Pancreas (tissue), 10 donors: ENCODE measurements around the gene CTSE. TPM values are rescaled to one million over a fixed set of nuclear protein-coding genes. Genes with fewer than 3 reads are reported as not detected.

ENCODE experiments used
- ATAC-seq, 4 donors: fragments of 200-7000 bp; cut with Tn5 transposase; one replicate each; pipeline versions ENCODE4 v1.8.0 to v1.9.1; 2020; ENCODE audit warnings: mild to moderate bottlenecking in 4 of 4, moderate library complexity in 4 of 4
- DNase-seq, 6 donors: peaks; one replicate each; pipeline ENCODE4 v3.0.0-alpha.2; 2020
- FAIRE-seq: peaks from 2 replicates; lab custom pipeline; 2012; peaks lifted over from hg19 to GRCh38; lab: Jason Lieb, UNC
- H3K27ac ChIP-seq, 4 donors: fragments of 200-600 bp; sonication (generic); 1 replicate in 3 of 4; 2 replicates in 1 of 4; pipeline versions ENCODE4 v1.5.0 to v1.8.0; 2020
- H3K27me3 ChIP-seq, 4 donors: fragments of 200-600 bp; one replicate each; pipeline ENCODE4 v1.8.0; 2021
- H3K36me3 ChIP-seq, 3 donors: fragments of 200-600 bp; sonication (generic) in 1 of 3; one replicate each; pipeline versions ENCODE4 v1.5.0 to v1.8.0; 2020 to 2021
- H3K4me1 ChIP-seq, 3 donors: fragments of 200-600 bp; one replicate each; pipeline ENCODE4 v1.8.0; 2021
- H3K4me3 ChIP-seq, 4 donors: fragments of 200-600 bp; sonication (generic) in 2 of 4; one replicate each; pipeline versions ENCODE4 v1.5.0 to v1.8.0; 2020 to 2021
- H3K9me3 ChIP-seq, 4 donors: fragments of 200-600 bp; one replicate each; pipeline ENCODE4 v1.8.0; 2021
- CTCF ChIP-seq, 4 donors: fragments of 200-600 bp; sonication (generic) in 3 of 4; IDR thresholded peaks; one replicate each; pipeline versions ENCODE4 v1.5.0 to v1.8.0; 2021; ENCODE audit warnings: antibody characterized with exemption in 4 of 4
- WGBS, 2 donors: extraction: QIAGEN DNeasy Blood & Tissue Kit; methylation state at CpG; one replicate each; pipeline ENCODE4 v1.1.7; 2013; 5-methylcytosine and 5-hydroxymethylcytosine counted together
- intact Hi-C, 3 donors: fragments of 100-400 bp; cut with DNase I; formaldehyde crosslinking; loops; one replicate each; pipeline versions ENCODE4 v1.11.1 to v1.14.2; 2022
- polyA plus RNA-seq, 2 donors: library from polyadenylated mRNA; stranded (reverse); fragments of 200-250 nt; gene quantifications; one replicate each; pipeline ENCODE4 v1.2.3, GENCODE V29; 2013
- total RNA-seq, 6 donors: library from RNA; stranded (reverse); fragmentation: NEBNext Ultra II Directional in 4 of 6; extraction: Animal tissue kit (Norgen Biotek cat#: 25700) in 4 of 6; gene quantifications; one replicate each; pipeline versions ENCODE4 v1.2.1 to v1.2.4, GENCODE V29; 2021 to 2023
- donor health status: healthy with polysubstance abuse.
- donor health status: DM: no; HTN: no; CAD: no; lungs with moderate emphysema.
- donor health status: DM: no; HTN: no; CAD: no.
- donor health status: control.
- donor health status: control.
- donor health status: Bipolar disorder and iron deficiency.
- donor health status: DM: yes; HTN: yes; CAD: no.
- donor health status: DM: no; HTN: no; CAD: no.
- donor health status: DM: no; HTN: no; CAD: no.
- donor health status: DM: yes; HTN: yes; CAD: no.

The CTSE gene
- total and polyA plus RNA-seq, 8 donors, result 0.51 to 42.4 (median 2.6) TPM

GRCh38 chr1:205973377-205974232 is 50.1 kb downstream of the CTSE start:
- intact Hi-C loops, result loop anchor here in 2 of 3 donors (2.0 to 10.0 kb wide), 2 partner anchors 49 to 55 kb away; no protein-coding TSS in a partner anchor
- DNase-seq (no peak), FAIRE-seq (no peak), ATAC-seq (no peak)
- H3K27ac ChIP-seq, result no peak overlapping the region
- no peaks in the 10 kb centered on the region for H3K9me3 ChIP-seq
- H3K4me1 ChIP-seq, result peaks cover 0 to 10% (median 3%) of the 10 kb centered on the region in 3 donors
- no peak for TF ChIP-seq CTCF (IDR thresholded peaks at IDR 0.05)
- H3K27me3 ChIP-seq, result no peaks in the 10 kb centered on the region
- no peaks in the 10 kb centered on the region for H3K36me3 ChIP-seq
- no peak overlapping the region for H3K4me3 ChIP-seq
- WGBS, 2 donors, result 91 to 92% methylated on average over 8 of the region's 8 CpGs

GRCh38 chr1:205972491-205973168 is 51.1 kb downstream of the CTSE start:
- WGBS, 2 donors, result 88 to 93% methylated on average over 11 of the region's 11 CpGs
- FAIRE-seq (no peak), DNase-seq (no peak), ATAC-seq (no peak)
- no peaks in the 10 kb centered on the region for H3K27me3 ChIP-seq
- H3K27ac ChIP-seq, result no peak overlapping the region
- H3K9me3 ChIP-seq, result no peaks in the 10 kb centered on the region
- TF ChIP-seq CTCF (IDR thresholded peaks at IDR 0.05), result no peak
- H3K4me1 ChIP-seq, result peaks cover 0 to 10% (median 3%) of the 10 kb centered on the region in 3 donors
- no peaks in the 10 kb centered on the region for H3K36me3 ChIP-seq
- H3K4me3 ChIP-seq, result no peak overlapping the region
- intact Hi-C loops, result loop anchor here in 1 of 3 donors (10.0 kb wide), 1 partner anchor 48 kb away; no protein-coding TSS in a partner anchor

GRCh38 chr1:205972081-205972480 is 51.6 kb downstream of the CTSE start:
- DNase-seq (peak in 1 of 6 donors; percentile 31), ATAC-seq (no peak), FAIRE-seq (no peak)
- intact Hi-C loops, result loop anchor here in 1 of 3 donors (10.0 kb wide), 1 partner anchor 47 kb away; no protein-coding TSS in a partner anchor
- no peaks in the 10 kb centered on the region for H3K27me3 ChIP-seq
- H3K27ac ChIP-seq, result no peak overlapping the region
- H3K4me1 ChIP-seq, result peaks cover 0 to 10% (median 3%) of the 10 kb centered on the region in 3 donors
- 94 to 95% methylated on average over 4 of the region's 4 CpGs for WGBS, 2 donors
- no peaks in the 10 kb centered on the region for H3K36me3 ChIP-seq
- TF ChIP-seq CTCF (IDR thresholded peaks at IDR 0.05), result no peak
- H3K9me3 ChIP-seq, result no peaks in the 10 kb centered on the region
- no peak overlapping the region for H3K4me3 ChIP-seq

GRCh38 chr1:205971082-205971481 is 52.6 kb downstream of the CTSE start:
- no peaks in the 10 kb centered on the region for H3K36me3 ChIP-seq
- peaks cover 0 to 10% (median 3%) of the 10 kb centered on the region in 3 donors for H3K4me1 ChIP-seq
- intact Hi-C loops, result loop anchor here in 1 of 3 donors (10.0 kb wide), 1 partner anchor 46 kb away; no protein-coding TSS in a partner anchor
- ATAC-seq (peak in 2 of 4 donors; percentile 34 to 50), DNase-seq (no peak), FAIRE-seq (no peak)
- H3K4me3 ChIP-seq, result no peak overlapping the region
- no peak for TF ChIP-seq CTCF (IDR thresholded peaks at IDR 0.05)
- H3K9me3 ChIP-seq, result no peaks in the 10 kb centered on the region
- H3K27me3 ChIP-seq, result no peaks in the 10 kb centered on the region
- WGBS, 2 donors, result 19 to 27% methylated on average over 4 of the region's 4 CpGs
- peak overlapping the region in 1 of 4 donors; percentile 5 for H3K27ac ChIP-seq
